Ascending aorta (tissue), 2 donors: ENCODE results near the gene ANKRD40. TPM values are rescaled to one million over a fixed set of nuclear protein-coding genes. Genes with fewer than 3 reads are reported as not detected.

Experiments
- DNase-seq, 2 donors: peaks; one replicate each; pipeline ENCODE4 v3.0.0-alpha.2; 2019; ENCODE audit warnings: low spot score in 2 of 2
- H3K27ac ChIP-seq, 2 donors: fragments of 200-600 bp; sonication (generic); one replicate each; pipeline ENCODE4 v1.5.1; 2016 to 2017; ENCODE audit warnings: mild to moderate bottlenecking in 1 of 2
- H3K27me3 ChIP-seq: fragments of 200-600 bp; sonication (generic); one replicate; pipeline ENCODE4 v1.5.1; 2017
- H3K36me3 ChIP-seq, 2 donors: fragments of 200-600 bp; sonication (generic); one replicate each; pipeline ENCODE4 v1.5.1; 2016
- H3K4me1 ChIP-seq, 2 donors: fragments of 200-600 bp; sonication (generic); one replicate each; pipeline ENCODE4 v1.5.1; 2016 to 2017; ENCODE audit warnings: mild to moderate bottlenecking in 1 of 2
- H3K4me3 ChIP-seq, 2 donors: fragments of 200-600 bp; sonication (generic); one replicate each; pipeline ENCODE4 v1.5.1; 2016 to 2017; ENCODE audit warnings: mild to moderate bottlenecking in 1 of 2
- H3K9me3 ChIP-seq, 2 donors: fragments of 200-600 bp; sonication (generic); one replicate each; pipeline ENCODE4 v1.5.1; 2016
- intact Hi-C: fragments of 100-400 bp; cut with DNase I; formaldehyde crosslinking; loops from one replicate; pipeline ENCODE4 v1.15.1; 2023
- total RNA-seq: library from RNA; depleted of rRNA; stranded (reverse); fragments of >200 nt; gene quantifications from one replicate; pipeline ENCODE4 v1.1.0, GENCODE V29; 2016
- TF ChIP-seq, protein P1 (sequence below), 3 experiments: fragments of 200-600 bp in 2 of 3; fragments of 450-650 bp in 1 of 3; sonication (generic) in 2 of 3; IDR thresholded peaks; one replicate each; pipeline ENCODE4 v1.5.1; 2016 to 2019; ENCODE audit warnings: antibody characterized with exemption in 3 of 3, mild to moderate bottlenecking in 1 of 3, moderate library complexity in 1 of 3

Gene ANKRD40
- total RNA-seq, 1 donor from 2014 or later = 35.4 TPM

GRCh38 chr17:50708050-50709000, 611 bp upstream of the ANKRD40 start:
- peaks cover 11 to 31% of the 10 kb centered on the region in 2 donors for H3K4me1 ChIP-seq
- TF ChIP-seq, protein P1, sequence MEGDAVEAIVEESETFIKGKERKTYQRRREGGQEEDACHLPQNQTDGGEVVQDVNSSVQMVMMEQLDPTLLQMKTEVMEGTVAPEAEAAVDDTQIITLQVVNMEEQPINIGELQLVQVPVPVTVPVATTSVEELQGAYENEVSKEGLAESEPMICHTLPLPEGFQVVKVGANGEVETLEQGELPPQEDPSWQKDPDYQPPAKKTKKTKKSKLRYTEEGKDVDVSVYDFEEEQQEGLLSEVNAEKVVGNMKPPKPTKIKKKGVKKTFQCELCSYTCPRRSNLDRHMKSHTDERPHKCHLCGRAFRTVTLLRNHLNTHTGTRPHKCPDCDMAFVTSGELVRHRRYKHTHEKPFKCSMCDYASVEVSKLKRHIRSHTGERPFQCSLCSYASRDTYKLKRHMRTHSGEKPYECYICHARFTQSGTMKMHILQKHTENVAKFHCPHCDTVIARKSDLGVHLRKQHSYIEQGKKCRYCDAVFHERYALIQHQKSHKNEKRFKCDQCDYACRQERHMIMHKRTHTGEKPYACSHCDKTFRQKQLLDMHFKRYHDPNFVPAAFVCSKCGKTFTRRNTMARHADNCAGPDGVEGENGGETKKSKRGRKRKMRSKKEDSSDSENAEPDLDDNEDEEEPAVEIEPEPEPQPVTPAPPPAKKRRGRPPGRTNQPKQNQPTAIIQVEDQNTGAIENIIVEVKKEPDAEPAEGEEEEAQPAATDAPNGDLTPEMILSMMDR (IDR thresholded peaks at IDR 0.05) = no peak
- intact Hi-C loops = no loop called here
- H3K4me3 ChIP-seq = peak overlapping the region; percentile 69 to 74
- peaks cover 0 to 6% of the 10 kb centered on the region in 2 donors for H3K36me3 ChIP-seq
- peak overlapping the region; percentile 88 to 91 for H3K27ac ChIP-seq
- no peak for DNase-seq
- H3K27me3 ChIP-seq = no peaks in the 10 kb centered on the region
- no peaks in the 10 kb centered on the region for H3K9me3 ChIP-seq

GRCh38 chr17:50703162-50703561, 4.6 kb downstream of the ANKRD40 start:
- no peak for DNase-seq
- Histone ChIP-seq H3K4me1 (peaks cover 0 to 20% of the 10 kb centered on the region in 2 donors), H3K27me3 (no peaks in the 10 kb centered on the region), H3K4me3 (no peak overlapping the region), H3K27ac (no peak overlapping the region), H3K9me3 (no peaks in the 10 kb centered on the region), H3K36me3 (peaks cover 15 to 28% of the 10 kb centered on the region in 2 donors)
- TF ChIP-seq, protein P1 (IDR thresholded peaks at IDR 0.05) = no peak
- intact Hi-C loops = no loop called here

DNA sequence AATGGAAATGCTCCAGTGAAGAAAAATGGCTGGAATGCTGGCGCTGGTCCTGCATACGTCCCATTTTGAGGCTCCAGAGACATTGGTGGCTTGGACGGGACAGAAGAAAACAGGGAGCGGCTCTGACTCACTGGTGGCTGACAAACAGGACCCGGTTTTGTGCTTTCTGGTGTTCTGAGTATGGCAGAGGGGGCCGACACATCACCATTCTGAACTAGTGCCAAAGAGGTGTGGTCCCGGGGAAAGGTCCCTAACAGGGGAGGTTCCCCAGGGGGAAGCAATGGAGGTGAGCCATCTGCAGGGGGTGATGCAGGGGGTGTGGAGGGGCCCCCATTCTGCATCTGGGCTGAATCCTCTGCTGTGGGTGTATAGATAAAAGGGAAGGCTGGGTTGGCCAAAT, 8.3 kb downstream of the ANKRD40 start:
- no peaks in the 10 kb centered on the region for H3K27me3 ChIP-seq
- no peak for DNase-seq
- peaks cover 0 to 8% of the 10 kb centered on the region in 2 donors for H3K4me1 ChIP-seq
- H3K4me3 ChIP-seq = no peak overlapping the region
- peaks cover 44 to 57% of the 10 kb centered on the region in 2 donors for H3K36me3 ChIP-seq
- H3K9me3 ChIP-seq = no peaks in the 10 kb centered on the region
- TF ChIP-seq, protein P1 (IDR thresholded peaks at IDR 0.05) = no peak
- intact Hi-C loops = loop anchor here (5.0 kb wide), 1 partner anchor 217 kb away; no protein-coding TSS in a partner anchor
- H3K27ac ChIP-seq = no peak overlapping the region

DNA sequence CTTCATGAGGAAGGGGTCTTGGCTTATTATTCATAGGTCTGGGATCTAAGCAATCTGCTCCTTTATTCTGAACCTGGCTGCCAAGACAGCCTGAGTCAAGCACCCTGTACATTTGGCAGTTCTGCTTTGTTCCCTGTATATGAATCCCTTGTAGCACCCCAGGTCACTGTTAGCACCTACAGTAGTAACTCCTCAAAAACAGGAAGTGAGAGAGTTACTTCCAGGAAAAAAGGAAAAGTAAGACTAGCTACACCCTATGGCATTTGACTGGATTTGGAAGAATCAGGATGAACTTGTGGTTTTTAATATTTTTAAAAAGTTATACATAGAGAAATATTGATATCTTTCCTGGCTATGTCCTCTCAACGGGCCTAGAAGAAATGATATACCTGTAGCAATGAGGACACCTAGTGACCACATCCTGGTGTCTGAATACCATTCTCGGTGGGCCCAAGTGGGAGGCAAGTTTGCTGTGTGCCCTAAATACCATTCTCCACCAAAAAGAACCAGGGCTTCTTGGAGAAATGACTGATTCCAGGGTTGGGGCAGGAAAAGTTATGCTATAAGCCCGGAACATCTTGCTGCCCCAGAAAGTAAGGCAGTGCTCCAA, 9.9 kb downstream of the ANKRD40 start:
- Histone ChIP-seq H3K9me3 (no peaks in the 10 kb centered on the region), H3K27ac (no peak overlapping the region), H3K4me1 (peaks cover 4 to 5% of the 10 kb centered on the region in 2 donors), H3K36me3 (peaks cover 44 to 55% of the 10 kb centered on the region in 2 donors), H3K4me3 (no peak overlapping the region), H3K27me3 (no peaks in the 10 kb centered on the region)
- no peak for DNase-seq
- intact Hi-C loops = loop anchor here (5.0 kb wide), 1 partner anchor 215 kb away; no protein-coding TSS in a partner anchor
- TF ChIP-seq, protein P1 (IDR thresholded peaks at IDR 0.05) = no peak

DNA sequence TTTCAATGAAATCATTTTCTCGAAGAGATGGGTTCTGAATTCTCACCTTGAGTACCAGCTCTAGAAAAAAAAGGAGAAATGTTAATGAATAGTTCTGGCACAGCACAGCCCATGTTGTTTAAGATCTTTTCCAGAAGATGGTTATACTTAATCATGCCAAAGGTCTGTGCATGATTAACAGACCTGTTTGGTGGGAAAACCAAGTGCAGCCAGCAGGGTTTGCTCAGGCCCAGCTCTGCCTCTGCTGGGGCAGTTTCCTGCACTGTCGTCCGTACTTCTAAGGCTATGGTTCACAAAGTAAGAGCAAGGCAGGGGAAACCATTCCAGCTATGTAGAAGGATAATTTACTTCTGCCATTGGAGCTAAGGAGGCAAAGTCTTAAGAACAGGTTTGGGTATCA, 10.7 kb downstream of the ANKRD40 start:
- peaks cover 44 to 62% of the 10 kb centered on the region in 2 donors for H3K36me3 ChIP-seq
- DNase-seq = no peak
- H3K4me3 ChIP-seq = no peak overlapping the region
- H3K4me1 ChIP-seq = peaks cover 8% of the 10 kb centered on the region in 2 donors
- no peaks in the 10 kb centered on the region for H3K9me3 ChIP-seq
- intact Hi-C loops = loop anchor here (5.0 kb wide), 1 partner anchor 215 kb away; no protein-coding TSS in a partner anchor
- H3K27ac ChIP-seq = no peak overlapping the region
- H3K27me3 ChIP-seq = no peaks in the 10 kb centered on the region
- TF ChIP-seq, protein P1 (IDR thresholded peaks at IDR 0.05) = no peak
